ENCODE data around the gene CBX3.
A peak's percentile ranks its signal among the peaks of the same experiment; 100 is the strongest.
"Not testable (repeated sequence)": the region's sequence is repeated elsewhere in the genome, so short reads cannot be mapped to it uniquely, and the experiment has no call there.

Gene CBX3

DNA sequence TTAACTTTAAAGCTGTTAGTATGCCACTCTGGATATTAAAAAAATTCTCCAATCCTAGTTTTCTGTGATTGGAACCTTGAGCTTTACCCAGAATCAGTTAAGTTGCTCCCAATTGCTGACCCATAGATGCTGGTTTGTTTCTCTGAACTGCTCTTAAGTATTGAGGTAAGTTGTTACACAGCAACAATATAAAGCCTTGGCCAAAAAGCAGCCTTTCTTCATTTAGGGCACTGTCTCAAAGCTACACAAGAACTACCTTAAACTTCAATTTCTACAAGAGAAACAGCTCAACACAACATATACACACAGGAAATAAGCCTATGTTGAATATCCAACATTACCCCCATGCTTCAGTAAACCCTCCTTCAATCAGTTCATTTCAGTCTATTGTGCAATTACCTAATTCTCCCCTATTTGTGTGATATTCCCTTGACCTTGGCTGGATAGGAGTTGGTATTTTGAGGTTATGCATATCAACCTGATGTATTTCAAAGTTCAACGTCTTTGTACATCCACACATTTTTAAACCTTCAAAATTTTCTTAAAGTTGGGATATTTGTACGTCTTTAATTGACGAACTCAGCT, 12.5 kb upstream of the CBX3 start:
- DNase-seq = no peak

DNA sequence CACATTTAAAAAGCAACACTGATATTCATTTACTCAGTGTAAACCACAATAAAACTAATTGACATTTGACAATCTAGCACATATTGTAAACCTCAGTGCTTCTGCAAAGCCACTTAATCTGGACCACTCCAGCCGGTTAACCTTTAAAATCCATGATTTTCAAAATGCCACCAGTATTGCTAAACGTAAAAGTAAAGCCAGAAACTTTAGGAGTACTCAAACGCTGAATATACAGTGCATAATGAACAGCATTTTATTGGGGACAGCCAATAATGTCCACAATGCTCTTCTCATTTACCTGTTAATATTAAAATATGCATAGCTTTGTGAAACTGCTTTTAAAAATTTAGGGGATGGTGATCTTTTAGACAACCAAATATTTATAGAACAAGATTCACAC, 11.8 kb upstream of the CBX3 start:
- no peak for DNase-seq

DNA sequence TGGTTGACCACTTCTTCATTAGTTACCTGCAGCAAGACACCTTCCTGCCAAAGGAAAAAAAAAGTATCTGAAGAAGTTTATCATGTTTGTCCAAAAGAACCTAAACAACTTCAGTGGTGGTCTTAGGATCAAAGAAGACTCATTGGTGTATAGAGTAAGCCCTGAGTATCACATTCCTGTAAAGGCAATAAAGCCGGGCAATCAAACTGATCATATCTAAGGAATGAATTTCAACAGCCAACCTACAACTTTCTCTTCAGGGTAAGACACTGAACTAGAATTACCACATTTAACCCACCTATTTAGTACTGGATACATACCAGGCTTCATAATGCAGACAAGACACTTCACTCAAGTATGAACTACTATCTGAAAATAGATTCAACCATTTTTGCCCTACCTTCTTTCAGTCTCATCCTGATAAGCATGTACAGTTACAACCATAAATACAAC, 11.1 kb upstream of the CBX3 start:
- no peak for DNase-seq

DNA sequence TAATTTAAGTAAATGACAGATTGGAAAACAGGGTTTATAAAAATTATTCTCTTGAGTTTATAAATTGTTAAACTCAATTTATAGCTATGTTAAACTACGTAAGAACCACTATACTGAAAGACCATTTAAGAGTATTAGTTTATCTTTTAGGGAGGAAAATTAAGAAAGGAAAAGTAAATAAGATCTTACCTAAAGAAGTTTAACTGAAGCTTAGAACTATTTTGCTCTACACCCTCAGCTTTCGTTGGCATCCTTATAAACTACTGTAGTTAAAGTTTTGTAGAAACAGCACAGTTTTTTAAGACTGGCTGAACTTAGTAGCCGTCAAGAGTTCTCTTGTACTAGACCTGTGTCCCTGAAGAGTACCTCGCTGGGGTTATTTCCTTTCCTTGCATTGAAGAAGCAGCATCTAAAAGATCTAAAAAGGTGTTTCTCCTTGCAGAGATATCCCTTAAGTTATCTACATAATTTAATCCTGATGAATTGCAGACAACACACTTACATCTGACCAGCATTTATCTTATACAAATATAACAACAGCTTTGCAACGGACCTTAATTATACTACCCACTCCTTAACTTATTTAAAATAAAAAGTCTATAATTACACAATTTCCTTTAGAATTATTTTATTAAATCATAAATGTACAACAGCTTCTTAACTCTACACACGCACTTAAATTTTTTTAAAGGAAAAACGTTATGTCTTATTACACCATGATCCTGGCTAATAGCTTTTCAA, 10.1 kb upstream of the CBX3 start:
- no peak for DNase-seq

DNA sequence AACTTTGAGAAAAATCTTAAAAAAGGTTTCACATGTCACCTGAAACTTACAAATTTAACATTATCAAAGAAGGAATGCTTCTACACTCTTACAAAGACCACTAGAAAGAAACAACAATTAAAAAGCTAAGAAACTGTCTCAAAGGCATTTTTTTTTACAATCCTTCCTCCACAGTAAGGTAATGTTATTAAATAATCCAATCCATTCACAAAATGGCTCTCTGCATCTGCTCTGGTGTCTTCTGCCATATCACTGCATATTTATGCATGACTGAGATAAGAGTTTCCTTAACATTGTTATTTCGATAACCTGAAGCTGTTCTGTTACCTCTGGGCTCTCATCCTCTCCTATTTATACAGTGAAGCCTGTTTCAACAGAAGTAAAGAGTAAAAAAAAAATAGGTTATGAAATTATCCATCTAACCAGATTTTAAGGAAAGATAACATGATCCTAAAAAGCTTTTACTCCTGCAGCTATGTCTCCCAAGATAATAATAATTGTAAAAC, 9.5 kb upstream of the CBX3 start:
- no peak for DNase-seq

DNA sequence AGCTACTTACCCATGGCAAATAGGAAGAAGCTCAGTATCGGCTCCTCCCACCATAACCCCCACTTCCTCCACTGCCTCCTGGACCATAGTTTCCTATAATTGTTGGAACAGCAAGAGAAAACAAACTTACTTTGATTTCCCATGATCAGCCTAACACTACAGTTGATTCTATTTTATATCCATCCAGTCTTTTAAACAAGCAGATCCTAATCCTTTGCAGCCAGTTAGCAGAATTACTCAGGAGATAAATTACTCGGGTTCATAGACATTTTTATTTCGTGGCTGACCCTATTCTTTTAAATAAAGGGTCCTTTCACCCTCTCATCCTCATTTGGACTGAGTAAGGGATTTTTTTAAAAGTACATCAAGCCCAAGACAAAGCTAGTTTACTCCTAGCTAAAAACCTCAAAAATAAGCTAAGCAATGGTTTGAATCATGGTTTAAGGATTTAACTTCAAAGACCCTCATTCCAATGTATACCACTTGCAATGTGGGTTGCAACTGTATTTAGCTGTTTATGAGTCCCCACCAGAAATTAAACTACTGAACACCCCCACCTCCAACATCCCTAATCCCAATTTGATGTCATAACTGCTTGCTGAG, 9.0 kb upstream of the CBX3 start:
- DNase-seq = no peak

DNA sequence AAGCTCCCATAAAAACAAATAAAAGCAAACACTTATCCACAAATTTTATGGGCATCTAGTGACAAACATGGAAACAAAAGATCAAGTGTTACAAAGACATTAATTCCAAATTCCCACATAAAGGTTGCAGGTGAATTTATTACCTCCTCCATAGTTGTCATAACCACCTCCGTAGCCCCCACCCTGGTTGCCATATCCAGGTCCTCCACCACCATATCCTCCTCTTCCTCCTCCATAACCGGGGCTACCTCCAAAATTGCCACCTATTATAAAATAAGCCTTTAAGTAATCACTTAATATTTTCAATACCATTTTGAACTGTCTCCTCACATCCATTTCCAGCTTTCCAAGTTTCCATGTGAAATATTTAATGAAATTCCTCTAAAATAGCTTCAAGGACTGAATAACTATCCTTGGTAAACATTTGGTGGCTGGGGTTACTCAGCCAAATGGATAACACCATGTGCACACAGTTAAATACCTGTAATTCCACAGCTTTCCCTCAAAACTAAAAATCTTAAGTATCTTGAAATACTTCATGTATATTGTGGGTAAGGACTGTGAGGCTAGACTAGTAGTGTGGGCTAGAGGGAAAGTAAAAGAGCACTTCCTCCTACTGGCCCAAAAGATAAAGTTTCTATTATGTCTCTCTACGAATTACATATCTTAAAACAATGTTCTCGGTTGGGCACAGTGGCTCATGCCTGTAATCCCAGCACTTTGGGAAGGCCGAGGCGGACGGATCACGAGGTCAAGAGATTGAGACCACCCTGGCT, 7.9 kb upstream of the CBX3 start:
- DNase-seq = no peak

DNA sequence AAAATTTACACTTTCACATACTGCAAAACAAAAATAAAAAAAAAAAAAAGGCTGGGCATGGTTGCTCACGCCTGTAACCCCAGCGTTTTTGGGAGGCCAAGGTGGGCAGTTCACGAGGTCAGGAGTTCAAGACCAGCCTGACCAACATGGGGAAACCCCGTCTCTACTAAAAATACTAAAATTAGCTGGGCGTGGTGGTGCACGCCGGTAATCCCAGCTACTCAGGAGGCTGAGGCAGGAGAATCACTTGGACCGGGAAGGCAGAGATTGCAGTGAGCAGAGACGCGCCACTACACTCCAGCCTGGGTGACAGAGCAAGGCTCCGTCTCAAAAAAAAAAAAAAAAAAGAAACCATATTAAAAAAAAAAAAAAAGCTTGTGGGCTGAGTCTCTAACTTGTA, 6.8 kb upstream of the CBX3 start:
- not testable (repeated sequence) for DNase-seq

DNA sequence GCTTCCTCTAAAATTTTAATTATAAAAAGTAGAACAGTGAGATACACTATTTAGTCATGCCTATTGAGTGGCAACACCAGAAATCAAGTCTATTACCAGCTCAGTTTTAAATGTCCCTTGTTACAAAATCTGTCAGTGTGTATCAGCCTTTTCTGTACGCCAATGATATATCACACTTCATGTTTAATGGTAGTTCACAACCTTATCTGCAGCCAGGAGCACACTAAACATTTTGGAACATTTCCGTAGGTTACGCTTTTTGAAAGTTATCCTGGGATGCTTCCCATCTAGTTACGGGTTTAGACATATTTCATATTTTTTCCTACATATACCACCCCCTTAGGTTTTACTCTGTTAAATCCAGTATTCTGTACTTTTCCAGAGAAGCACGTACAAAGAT, 6.4 kb upstream of the CBX3 start:
- DNase-seq = no peak

DNA sequence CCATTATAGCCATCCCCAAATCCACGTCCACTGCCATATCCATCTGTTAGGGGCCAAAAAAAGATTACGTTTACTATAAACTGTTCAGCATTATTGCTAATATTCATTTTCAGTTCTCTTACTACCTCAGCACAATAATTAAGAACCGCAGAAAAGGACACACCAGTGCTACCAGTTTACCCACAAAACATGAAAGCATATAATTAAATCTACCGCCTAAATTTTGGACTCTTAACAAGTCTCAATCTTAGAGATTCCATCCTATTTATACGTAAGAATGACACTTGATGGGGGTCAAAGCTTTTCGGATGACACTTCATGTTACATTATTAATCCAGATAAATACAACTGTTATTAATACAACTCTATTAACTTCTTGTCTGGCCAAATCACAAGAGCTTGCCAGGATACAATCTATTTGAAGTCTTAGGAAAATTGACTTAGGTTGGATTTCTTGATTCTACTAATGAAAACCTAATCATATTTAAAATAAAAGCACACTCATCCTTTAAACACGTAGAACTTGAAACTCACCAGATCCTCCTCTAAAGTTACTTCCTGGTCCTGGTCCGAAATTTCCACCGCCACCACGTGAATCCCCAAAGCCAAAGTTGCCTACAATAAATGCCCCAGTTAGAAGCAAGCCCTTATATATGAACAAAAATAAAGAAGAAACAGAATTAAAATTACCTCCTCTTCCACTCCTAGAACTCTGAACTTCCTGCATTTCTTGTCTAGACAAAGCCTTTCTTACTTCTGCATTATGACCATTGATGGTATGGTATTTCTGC, 5.5 kb upstream of the CBX3 start:
- no peak for DNase-seq

DNA sequence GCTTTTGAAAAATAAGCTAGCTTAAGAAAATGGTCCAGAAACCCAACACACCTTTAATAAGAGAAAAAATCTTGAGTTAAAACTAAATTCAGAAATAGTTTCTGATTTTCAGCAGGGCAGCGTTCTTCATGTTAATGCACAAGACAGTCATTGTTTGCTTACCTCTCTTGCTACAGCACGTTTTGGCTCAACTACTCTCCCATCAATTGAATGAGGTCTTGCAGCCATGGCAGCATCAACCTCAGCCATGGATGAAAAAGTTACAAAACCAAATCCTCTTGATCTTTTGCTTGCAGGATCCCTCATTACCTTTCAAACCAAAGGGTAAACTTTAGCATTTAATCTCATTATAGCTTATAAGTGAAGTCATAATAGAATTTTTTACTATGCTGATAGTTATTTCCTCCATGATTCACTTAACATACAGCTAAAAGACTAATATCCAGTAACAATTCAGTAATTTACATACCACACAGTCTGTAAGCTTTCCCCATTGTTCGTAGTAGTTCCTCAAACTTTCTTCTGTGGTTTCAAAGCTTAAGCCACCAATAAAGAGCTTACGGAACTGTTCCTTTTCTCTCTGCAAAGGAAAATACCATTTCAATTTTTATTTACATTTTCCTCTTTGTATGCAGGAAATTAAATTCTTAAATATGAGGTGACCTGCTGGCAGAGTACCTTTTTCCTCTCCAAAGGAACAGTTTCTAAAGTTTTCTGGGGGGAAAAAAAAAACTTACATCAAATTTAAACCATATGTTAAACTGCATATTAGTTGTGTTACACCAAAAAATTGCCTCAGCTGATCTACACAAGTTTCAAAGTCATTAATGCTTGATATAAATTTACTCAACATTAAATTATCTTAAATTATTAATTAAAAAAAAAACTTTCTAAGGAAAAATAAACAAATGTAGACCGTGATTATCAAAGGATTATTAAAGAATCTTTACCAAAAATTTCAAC, 4.1 kb upstream of the CBX3 start:
- peak; percentile 78 for DNase-seq

DNA sequence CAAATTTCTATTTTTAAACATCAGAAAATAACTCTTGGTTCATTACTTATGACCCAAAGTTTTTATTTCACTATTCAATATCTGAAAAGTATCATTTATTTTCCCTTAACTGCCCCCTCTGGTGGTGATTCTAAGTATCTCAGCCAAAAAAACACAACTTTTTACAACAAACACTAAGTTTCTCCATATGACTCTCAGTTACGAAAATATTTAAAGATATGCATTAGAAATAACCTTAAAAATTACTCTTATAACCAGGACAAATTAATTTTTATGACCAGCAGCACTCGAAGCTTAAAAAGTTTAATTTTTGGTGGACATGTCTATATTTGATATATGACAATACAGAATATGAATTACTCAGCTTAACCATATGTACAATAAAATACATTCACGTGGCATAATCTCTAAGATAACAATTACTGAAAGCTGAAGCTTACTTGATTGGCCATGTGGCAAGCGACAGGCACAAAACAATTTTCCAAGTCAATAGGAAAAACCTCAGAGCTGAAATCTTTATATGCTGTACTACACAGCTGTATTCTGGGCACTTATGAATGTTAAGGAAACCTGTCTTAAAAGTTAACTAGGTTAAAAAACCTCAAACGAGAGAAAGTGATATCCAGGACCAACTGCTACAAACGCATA, 3.3 kb upstream of the CBX3 start:
- DNase-seq = no peak

DNA sequence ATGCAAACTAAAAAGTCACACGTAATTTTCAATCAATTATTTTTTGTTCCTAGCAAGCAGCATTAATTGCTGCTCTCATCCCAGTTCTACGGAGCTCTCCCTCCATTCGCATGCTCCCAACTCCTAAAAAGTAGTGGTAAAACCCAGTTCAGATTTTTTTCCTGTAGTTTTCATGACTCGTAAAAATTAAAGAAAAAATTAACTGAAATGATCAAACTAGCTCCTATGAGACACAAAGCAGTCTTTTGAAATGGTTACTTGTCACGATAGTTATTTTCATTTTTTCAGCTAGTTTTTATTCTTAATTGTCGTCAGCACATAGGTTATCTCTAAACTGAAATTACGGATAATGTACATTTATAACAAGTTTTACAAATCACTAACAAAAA, 2.8 kb upstream of the CBX3 start:
- no peak for DNase-seq

DNA sequence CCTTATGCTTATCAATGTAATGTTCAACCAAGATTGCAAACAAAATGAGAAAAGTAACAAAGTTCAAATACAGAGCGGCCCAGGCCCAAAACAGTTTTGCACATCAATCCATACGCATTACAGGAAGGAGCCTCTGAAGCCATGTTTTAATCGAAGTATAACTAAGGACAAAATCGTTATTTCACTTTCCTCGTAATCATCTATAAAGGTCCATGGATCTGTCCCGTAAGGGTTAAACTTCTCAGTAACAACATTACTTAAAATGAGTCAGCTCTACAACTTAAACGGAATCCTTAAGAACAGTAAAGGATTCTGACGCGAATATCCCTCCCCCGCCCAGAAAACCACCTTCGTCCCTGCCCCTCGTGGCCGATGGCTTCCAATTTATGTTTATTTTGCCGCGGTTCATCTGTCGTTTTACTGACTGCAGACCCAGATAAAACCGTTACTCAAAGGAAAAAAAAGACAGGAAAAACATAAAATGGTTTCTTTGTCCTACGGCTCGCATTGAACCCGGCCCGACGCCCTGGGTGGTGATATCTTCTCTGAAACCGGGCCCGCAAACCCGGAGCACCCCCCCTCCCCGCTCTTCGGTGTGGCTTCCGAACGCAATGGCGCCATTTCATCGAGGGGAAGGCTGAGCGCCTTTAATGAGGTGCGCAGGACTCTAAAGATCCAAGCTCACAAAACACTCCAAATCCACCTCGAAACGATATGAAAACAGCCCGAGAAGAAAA, 2.1 kb upstream of the CBX3 start:
- no peak for DNase-seq

DNA sequence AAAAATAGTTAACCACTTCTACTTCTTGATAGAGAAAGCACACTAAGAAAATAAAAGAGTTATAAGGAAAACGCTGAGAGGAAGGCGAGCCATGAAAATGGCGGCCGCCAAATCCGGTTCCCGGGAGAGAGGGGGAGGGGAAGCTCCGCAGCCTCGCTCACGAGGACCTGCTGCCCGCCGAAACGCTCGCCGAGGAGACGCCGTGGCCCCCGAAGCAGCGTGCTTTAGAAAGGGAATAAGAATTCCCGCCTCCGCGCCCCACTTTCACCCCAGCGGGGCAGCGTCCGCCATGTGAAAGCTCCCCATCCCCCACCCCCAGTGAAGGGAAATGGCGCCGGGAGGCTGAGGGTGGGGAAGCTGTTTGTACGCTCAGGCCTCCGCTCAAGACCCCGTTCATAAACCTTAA, 1.5 kb upstream of the CBX3 start:
- DNase-seq = no peak

DNA sequence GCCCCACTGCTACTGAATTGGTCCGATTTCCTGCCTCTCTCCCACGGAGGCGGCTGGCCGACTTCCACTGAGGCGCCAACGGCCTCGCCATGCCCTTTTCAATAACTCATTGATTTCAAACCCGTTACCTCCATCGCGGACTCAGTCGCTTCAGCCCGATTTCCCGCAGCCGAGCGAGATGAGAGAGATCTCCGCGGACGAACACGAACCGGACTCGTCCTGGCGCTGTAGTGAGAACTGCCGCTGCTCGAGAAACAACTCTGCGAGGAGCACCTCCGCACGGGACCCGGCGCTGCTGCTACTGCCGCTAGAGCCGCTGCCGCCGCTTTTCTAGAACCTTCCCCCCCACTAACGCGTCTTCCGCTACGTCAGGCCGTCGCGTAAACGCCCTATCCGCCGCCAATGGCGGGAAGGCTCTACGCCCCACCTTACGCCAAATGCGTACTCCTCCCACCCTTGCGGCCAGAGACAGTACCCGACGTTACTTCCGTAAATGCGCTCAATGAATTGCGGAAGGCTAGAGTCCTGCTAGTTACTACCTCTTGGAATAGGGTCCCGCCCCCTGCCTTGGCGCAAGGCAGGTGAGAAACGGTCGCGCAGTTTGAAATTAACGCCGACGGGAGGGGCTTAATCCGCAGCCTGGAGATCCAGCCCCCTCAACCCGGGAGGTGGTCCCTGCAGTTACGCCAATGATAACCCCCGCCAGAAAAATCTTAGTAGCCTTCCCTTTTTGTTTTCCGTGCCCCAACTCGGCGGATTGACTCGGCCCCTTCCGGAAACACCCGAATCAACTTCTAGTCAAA, 900 bp upstream of the CBX3 start, which contains the start of gene HNRNPA2B1:
Gene HNRNPA2B1, minus strand, starts transcription at position 303 of the 803 bp plus-strand sequence. Its CDS starts 169 bp downstream, at position 134.
- DNase-seq = peak; percentile 87

DNA sequence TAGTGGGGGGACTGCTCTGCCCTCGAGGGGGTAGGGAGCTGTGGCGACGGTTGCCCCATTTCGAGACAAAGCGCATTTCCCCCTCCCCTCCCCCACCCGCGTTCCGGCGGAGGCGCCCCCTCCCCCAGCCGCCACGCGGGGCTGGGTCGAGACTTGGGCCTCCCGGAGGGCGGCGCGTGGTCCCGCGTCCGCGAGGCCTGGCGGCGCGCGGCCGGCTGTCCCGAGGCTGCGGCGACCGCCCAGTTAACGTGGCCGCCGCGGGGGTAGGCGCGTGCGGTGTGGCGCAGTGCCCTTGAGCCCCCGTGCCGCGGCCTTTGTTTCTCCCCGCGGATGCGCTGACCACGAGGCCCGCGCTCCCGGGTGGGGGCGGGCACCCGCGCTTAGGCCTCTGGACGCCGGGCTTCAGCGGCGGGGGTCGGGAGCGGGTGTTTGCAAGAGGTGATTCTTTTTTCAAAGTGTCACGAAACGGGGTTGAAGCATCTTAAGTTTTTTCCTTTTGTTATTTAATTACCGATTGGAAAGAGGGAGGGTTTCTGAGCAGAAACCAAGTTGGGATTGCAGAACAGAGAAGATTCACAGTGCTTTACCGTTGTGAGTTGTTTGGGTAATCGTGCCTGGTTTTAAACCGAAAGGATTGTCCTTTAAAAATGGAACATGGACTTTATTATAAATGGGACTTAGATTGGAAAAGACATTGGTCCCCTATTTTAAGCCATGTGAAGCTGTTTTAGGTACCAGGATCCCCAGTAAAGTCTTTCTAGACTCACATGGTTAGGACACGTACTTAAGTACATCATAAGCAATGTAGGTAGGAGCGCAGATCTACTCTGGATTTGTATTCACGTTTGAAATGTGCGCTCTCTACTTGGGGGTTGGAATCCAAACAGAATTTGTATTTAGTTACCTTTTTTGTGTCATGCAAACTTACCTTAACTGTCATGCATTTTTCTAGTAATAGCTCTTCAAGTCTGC, 760 bp downstream of the CBX3 start:
- DNase-seq = no peak

DNA sequence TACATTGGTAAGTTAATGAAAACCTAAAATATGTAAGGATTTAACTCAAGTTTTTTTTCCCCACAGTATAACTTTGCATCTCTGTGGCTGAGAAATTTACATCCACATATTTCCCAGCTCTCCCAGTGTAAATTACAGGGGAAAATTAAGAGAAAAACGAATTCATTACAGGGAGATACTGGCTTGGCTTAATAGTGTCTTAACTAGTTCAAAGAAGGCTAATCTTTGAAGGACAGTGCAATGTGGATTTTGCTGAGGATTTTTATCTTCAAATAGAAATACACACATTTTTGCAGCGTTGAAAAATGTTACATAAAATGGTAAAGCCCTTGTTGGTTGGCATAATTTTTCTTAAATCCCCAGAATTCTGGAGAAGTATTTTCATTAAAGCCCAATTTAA, 1.5 kb downstream of the CBX3 start:
- no peak for DNase-seq
